Osteocyte (in vitro differentiated cells): ENCODE measurements around the gene MEF2D. TPM values are rescaled to one million over a fixed set of nuclear protein-coding genes. Genes with fewer than 3 reads are reported as not detected.
A peak's percentile ranks its signal among the peaks of the same experiment; 100 is the strongest.

Experiments used
- DNase-seq: peaks from one replicate; pipeline ENCODE4 v3.0.0; 2021; ENCODE audit warnings: mixed read lengths; ENCODE audit not compliant: unreplicated experiment; ENCODE audit errors: extremely low spot score
- H3K27ac Mint-ChIP-seq: one replicate; pipeline ENCODE4 v1.8.0; 2021; ENCODE audit warnings: mild to moderate bottlenecking, mixed read lengths; ENCODE audit not compliant: unreplicated experiment
- H3K27me3 Mint-ChIP-seq: one replicate; pipeline ENCODE4 v1.8.0; 2021; ENCODE audit warnings: mixed read lengths; ENCODE audit not compliant: unreplicated experiment
- H3K36me3 Mint-ChIP-seq: one replicate; pipeline ENCODE4 v1.8.0; 2021; ENCODE audit warnings: mixed read lengths; ENCODE audit not compliant: unreplicated experiment
- H3K4me1 Mint-ChIP-seq: one replicate; pipeline ENCODE4 v1.8.0; 2021; ENCODE audit warnings: mixed read lengths; ENCODE audit not compliant: unreplicated experiment
- H3K4me3 Mint-ChIP-seq: one replicate; pipeline ENCODE4 v1.8.0; 2021; ENCODE audit warnings: mild to moderate bottlenecking, moderate library complexity, mixed read lengths; ENCODE audit not compliant: unreplicated experiment
- H3K9me3 Mint-ChIP-seq: one replicate; pipeline ENCODE4 v1.8.0; 2021; ENCODE audit warnings: mixed read lengths; ENCODE audit not compliant: unreplicated experiment
- CTCF ChIP-seq: fragments of 200-600 bp; sonication (generic); IDR thresholded peaks from 2 replicates; pipeline ENCODE4 v1.5.0; 2021; ENCODE audit warnings: antibody characterized with exemption, mild to moderate bottlenecking, moderate library complexity
- total RNA-seq: library from RNA; stranded (reverse); gene quantifications from 2 replicates; pipeline ENCODE4 v1.2.1, GENCODE V29; 2021

Gene MEF2D
- total RNA-seq, 1 donor from 2014 or later = 45.8 TPM

- H3K36me3 Mint-ChIP-seq = peaks cover 45% of the 10 kb centered on the region
- no peaks in the 10 kb centered on the region for H3K27me3 Mint-ChIP-seq
- peaks cover 3% of the 10 kb centered on the region for H3K4me1 Mint-ChIP-seq
- DNase-seq = no peak
- H3K4me3 Mint-ChIP-seq = no peak overlapping the region
- H3K27ac Mint-ChIP-seq = peak overlapping the region; percentile 34
- no peaks in the 10 kb centered on the region for H3K9me3 Mint-ChIP-seq
- no peak for TF ChIP-seq CTCF
Observed at GRCh38 chr1:156471496-156472490, 28.8 kb downstream of the MEF2D start.

GRCh38 chr1:156470473-156470872, 30.1 kb downstream of the MEF2D start:
- no peak overlapping the region for H3K4me3 Mint-ChIP-seq

GRCh38 chr1:156468693-156469345, 31.8 kb downstream of the MEF2D start:
- Mint-ChIP-seq H3K9me3 (no peaks in the 10 kb centered on the region), H3K27me3 (no peaks in the 10 kb centered on the region), H3K27ac (no peak overlapping the region), H3K4me3 (no peak overlapping the region), H3K36me3 (peaks cover 33% of the 10 kb centered on the region), H3K4me1 (peaks cover 31% of the 10 kb centered on the region)
- no peak for DNase-seq
- TF ChIP-seq CTCF = no peak

More at GRCh38 chr1:156470473-156470872, 30.1 kb downstream of the MEF2D start:
- DNase-seq = no peak
- H3K27me3 Mint-ChIP-seq = no peaks in the 10 kb centered on the region
- no peak for TF ChIP-seq CTCF
- H3K27ac Mint-ChIP-seq = no peak overlapping the region
- H3K36me3 Mint-ChIP-seq = peaks cover 38% of the 10 kb centered on the region
- no peaks in the 10 kb centered on the region for H3K9me3 Mint-ChIP-seq
- H3K4me1 Mint-ChIP-seq = peaks cover 15% of the 10 kb centered on the region

GRCh38 chr1:156467906-156468305, 32.7 kb downstream of the MEF2D start:
- no peaks in the 10 kb centered on the region for H3K9me3 Mint-ChIP-seq
- H3K36me3 Mint-ChIP-seq = peaks cover 25% of the 10 kb centered on the region
- H3K4me1 Mint-ChIP-seq = peaks cover 36% of the 10 kb centered on the region
- no peak for TF ChIP-seq CTCF
- no peak overlapping the region for H3K4me3 Mint-ChIP-seq
- no peak for DNase-seq
- H3K27ac Mint-ChIP-seq = no peak overlapping the region
- H3K27me3 Mint-ChIP-seq = no peaks in the 10 kb centered on the region

GRCh38 chr1:156467385-156467784, 33.2 kb downstream of the MEF2D start:
- Mint-ChIP-seq H3K4me3 (no peak overlapping the region), H3K36me3 (peaks cover 25% of the 10 kb centered on the region), H3K27ac (peak overlapping the region; percentile 62), H3K27me3 (no peaks in the 10 kb centered on the region), H3K9me3 (no peaks in the 10 kb centered on the region), H3K4me1 (peaks cover 36% of the 10 kb centered on the region)
- DNase-seq = no peak
- TF ChIP-seq CTCF = no peak
